Superior temporal gyrus (tissue), 1 donor: ENCODE measurements around the gene FOXI2.

Experiments used
- DNase-seq: peaks from one replicate; pipeline ENCODE4 v3.0.0-alpha.2; 2016; ENCODE audit errors: extremely low spot score

Gene FOXI2

DNA sequence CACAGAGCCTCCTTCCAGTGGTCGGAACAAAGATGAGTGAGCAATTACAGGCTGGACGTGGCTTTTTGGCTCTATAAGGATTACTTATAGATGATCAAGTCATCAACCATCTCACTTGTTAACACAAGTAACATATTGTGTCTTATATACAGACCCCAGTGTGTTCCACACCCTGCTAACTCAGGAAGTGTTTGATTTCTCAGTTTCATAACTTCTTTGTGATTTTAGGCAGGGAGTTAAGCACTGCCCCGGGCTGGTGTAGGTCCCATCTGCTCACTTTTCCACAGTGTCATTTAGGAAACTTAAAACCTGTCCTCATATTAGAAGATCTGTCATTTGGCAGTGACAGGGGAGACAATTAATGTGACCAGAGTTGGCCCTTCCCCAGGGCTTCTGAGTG lies 6.2 kb downstream of the FOXI2 start:
- DNase-seq, result no peak

DNA sequence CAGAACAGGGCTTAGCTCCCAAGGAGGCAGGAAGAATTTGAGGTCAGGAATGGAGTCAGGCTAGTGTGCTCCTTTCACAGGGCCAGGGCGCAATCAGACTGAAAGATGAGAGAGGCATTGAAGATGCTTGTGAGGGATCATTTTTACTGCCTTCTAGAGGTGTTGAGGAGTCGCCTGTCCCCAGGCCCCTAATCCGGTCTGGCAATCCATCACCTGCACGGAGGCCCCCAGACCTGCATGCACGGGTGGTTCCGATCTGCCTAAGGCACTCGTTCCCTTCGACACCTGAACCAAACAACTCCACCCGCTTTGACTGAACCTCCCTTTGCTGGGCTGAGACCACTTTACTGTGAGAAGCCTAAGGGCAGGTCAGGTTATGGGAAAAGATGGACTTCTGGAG lies 8.0 kb downstream of the FOXI2 start:
- DNase-seq, result no peak

DNA sequence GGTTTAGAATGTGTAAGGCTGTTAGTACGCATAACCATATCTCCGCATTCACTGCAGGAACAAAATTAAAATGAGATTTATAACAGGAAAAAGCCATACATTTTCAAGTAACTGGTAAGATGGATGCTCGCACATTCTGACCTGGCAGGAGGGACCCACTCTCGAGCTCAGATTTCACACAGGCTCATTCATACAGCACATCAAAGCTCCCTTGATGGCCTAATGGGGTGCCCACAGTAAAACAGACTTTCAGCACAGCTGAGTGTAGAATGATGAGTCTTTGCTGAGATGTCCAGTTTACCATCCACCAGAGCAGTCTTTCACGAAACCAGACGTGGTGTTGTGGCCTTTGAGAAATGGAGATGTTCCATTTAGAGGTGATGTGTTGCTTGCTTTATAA lies 8.9 kb downstream of the FOXI2 start:
- no peak for DNase-seq

DNA sequence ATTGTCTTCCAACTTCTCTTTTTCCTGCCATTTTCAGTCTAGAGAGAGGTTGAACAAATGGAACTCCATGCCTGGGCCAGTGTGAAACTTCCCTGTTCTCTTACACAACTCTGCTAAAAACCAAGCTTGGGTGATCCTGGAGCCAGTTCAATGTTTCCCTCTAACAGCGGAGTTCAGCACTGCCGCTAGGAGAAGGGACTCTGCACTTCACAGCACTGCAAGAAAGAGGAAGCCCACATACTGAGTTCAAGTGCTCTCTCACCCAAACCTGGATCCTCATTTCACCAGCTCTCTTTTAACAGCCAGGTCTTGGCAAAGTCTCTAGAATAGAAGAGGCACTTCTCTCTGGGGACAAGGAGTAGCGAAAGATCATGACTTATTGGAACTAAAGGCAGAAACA lies 18.8 kb downstream of the FOXI2 start:
- DNase-seq, result no peak

DNA sequence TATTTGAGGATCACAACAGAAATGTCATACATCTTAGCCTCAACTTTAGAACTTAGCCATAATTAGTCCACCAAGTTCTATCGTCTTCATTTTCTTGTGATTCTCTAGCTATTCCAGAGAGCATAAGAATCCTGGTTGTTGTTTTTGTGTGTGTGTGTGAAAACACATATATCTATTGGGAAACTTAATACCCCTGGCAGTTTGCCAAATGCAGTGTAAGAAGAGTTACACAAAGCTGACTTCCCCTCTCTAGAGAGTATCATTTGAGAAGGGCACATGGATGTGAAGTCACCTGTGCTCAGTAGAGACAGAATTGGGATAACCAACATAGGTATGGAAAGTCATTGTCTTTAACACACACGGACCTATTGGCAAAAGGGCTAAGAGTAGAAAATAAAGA lies 19.3 kb downstream of the FOXI2 start:
- no peak for DNase-seq

DNA sequence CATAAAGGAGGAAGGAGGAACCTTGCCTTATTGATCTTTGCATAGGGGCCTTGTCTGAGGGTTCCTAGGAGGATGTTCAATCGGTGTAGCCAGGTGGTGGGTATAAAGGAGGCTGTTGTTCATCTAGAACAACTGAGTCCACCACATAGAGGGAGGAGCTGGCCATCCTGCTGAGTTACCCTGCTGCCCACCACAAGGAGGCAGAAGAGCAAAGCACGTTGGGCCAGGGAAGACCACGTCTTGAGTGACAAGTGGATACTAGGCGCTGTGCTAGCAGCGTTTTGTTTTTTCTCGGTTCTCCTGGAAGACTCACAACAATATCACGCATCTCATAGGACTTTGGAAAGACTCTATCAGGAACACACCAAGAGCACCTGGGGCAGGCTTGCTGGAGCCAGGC lies 20.0 kb downstream of the FOXI2 start:
- no peak for DNase-seq

DNA sequence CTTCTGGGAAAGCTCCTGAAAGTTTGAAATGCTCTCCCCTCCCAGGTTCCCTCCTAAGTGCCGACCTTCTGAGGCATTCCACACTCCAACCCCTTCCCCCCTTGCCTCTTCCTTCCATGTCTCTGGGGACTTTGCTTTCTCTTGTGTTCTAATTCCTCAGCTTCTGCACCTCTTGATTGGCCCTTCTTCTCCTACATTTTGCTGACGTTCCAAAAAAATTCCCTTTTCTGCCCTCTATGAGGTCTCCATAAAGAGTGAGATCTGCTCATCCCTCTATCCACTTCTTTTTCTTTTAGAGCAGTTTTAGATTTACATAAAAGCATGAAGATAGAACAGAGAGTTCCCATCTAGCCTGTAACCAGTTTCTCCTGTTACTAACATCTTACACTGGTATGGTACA lies 22.3 kb downstream of the FOXI2 start:
- no peak for DNase-seq

DNA sequence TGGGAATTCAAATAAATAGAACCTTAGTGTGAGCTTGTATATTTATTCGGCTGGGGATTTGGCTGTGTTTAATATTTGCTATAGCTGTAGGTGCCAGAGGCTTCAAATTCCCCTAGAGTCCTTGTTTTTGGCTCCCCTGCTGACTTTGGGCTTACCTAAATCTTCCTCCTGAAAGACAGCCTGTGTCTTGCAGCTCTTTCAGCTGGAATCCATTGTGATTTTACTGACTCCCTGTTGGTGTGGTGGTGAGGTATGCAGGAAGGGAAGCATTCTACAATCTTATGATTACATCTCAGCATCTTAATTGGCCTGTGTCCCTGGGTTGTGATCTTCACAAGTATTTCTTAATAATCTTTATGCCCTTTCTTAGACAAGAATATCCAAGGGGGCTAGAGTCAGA lies 25.9 kb downstream of the FOXI2 start:
- no peak for DNase-seq

DNA sequence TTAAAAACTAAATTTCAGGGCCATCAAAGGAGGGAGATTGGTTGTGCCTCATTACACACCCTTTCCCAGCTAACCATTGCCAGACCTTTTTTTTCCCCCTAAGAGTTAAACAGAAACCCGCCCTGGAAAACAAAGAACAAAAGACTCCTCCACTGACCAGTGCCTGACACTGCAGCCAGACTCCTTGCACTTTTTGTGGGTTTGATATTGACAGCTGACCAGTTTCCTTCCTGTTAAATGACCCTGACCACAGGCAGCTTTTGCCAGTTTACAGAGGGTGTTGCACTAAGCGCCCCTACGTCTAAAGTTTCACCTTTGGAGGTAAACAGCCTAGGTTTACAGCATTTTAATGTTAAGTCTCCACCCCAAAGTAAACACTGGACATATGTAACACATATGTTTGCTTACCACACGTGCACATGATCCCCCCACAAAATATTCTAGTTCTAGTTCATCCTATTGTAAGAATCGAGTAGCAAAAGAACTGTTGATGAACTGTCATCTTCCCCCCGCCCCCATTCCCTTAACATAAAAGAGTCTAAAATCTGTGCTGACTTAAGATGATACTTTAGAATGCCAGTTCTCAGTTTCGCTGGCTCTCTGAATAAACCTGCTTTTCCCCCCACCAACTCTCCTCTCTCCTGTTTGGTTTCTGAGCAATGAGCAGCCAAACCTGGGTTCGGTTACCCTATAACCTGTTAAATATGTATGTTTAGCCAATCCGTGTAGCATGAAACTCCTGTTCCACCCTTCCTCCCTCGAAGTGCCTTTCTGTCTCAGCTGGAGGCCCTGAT lies 38.0 kb downstream of the FOXI2 start:
- no peak for DNase-seq

DNA sequence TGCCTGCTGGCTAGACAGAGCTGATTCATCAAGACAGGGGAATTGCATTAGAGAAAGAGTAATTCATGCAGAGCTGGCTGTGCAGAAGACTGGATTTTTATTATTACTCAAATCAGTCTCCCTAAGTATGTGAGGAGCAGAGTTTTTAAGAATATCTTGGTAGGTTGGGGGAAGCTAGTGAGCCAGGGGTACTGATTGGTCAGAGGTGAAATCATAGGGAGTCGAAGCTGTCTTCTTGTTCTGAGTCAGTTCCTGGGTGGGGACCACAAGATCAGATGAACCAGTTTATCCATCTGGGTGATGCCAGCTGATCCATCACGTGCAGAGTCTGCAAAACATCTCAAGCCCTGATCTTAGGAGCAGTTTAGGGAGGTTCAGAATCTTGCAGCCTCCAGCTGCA lies 39.8 kb downstream of the FOXI2 start:
- no peak for DNase-seq

DNA sequence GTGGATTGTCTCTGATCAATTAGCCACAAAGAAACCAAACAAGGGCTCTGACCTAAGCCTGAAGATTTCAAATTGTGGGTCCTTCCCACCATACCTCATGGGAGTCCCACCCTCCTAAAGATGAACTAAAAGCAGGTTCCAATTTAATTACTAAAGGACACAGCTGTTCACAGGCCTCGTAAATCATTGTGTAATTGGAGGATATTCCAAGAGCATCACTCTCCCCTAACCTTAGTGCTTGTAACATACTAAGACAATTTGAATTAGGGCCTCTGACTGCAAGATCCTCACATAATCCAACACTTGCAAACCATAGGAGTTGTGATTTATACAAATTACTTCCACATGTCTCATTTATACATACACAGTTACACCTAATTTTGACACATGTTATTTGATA lies 44.4 kb downstream of the FOXI2 start:
- no peak for DNase-seq

DNA sequence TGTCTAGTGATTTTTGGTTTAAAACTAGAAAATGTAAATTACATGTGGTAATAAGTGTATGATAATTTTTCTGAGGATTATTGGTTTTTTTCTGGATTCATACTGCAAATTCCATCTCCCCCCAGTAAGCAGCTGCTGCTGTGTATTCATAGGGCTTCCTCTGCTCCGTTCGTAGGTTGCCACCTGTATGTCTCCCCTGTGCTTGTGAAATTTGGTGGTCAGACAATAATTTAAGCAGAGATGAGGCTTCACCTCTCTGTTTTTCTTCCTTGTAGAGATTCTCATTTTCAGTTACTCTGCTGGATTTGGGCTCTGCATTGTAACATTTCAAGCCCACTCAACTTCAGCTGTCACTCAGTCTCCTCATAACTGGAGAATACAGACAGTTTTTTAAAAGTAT lies 50.9 kb downstream of the FOXI2 start:
- DNase-seq, result no peak

DNA sequence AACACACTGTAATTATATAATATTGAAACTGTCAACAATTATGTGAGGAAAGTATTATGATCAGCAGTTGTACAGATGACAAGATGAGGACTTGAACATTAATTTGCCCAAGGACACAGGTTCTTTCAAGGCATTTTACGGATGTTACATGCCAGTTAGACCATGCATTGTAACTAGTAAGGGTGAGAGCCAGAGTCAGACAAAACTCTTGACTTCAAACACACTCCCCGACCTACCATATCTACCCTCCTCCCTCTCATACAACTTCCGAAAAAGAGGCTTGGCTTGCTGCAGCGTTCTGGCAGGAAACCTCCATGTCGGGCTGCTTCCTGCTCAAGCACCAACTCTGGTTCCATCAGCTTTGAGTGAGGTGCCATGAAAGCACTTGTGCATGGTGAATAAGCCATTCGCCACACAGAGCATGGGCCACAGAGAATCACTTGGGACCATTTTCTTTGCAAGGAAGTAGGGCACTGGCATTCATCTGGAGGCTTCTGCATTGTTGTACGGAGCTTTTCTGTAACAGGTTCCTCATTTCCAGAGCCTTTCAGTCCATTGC lies 53.2 kb downstream of the FOXI2 start:
- DNase-seq, result no peak
